ENCODE data around the gene SGK1. TPM values are rescaled to one million over a fixed set of nuclear protein-coding genes. Genes with fewer than 3 reads are reported as not detected.
"Not testable (repeated sequence)": the region's sequence is repeated elsewhere in the genome, so short reads cannot be mapped to it uniquely, and the experiment has no call there.

The SGK1 gene
- polyA plus RNA-seq, 4 donors: 54.5 to 848 (median 183) TPM

DNA sequence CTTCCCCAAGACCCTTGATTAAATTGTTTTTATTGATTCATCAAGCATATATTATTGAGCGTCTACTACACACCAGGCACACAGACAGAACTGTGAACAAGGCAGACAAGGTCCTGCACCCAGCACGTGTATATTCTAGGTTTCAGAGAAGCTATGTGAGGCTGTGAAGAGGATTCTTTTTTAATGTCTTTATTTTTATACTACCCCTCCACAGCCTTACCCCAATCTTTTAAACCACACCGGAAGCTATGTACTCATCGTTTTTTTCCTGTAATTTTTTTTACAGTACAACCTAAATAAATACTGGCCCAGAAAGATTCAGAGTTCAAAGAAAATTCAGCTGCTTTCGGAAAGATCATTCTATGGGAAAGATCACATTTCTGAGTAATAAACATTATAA, 10.0 kb downstream of the SGK1 start:
- H3K4me3 ChIP-seq (ENCODE audit: low read depth in 1 of 3, low read length in 3 of 3): no peak overlapping the region
- H3K4me1 ChIP-seq (ENCODE audit: control insufficient read depth in 3 of 3, insufficient read depth in 2 of 3, low read depth in 1 of 3, low read length in 2 of 3): no peaks in the 10 kb centered on the region
- H3K27ac ChIP-seq (ENCODE audit: low read depth in 1 of 3, low read length in 2 of 3): no peak overlapping the region
- no peak for DNase-seq
- H3K36me3 ChIP-seq (ENCODE audit: control insufficient read depth in 3 of 3, insufficient read depth in 2 of 3, low read depth in 1 of 3, low read length in 3 of 3): no peaks in the 10 kb centered on the region
- H3K27me3 ChIP-seq (ENCODE audit: control insufficient read depth in 3 of 3, insufficient read depth in 3 of 3, low read length in 3 of 3): no peaks in the 10 kb centered on the region
- WGBS, 3 donors: 84 to 91% (median 87%) methylated on average over 5 of the region's 5 CpGs
- H3K9me3 ChIP-seq (ENCODE audit: control insufficient read depth in 2 of 2, insufficient read depth in 1 of 2, low read depth in 1 of 2, low read length in 1 of 2): no peaks in the 10 kb centered on the region
- FAIRE-seq: no peak

DNA sequence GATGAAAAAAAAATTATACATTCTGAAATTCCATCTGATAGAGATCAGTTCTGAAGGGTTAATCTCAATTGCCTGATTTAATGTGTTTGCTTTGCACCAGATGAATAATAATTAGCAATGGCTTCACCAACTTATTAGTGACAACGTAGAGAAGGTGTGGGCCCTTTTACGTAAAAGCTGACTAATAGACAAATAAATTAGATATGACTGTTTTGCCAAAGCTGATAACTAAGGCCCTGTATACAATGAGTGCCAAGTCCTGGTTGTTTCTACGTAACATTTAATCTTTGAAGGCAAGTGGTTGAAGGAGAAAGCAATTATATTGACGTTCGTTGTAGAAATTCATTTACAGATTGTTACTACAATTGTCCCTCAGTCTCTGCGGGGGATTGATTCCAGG, 10.8 kb downstream of the SGK1 start:
- no peaks in the 10 kb centered on the region for H3K27me3 ChIP-seq (ENCODE audit: control insufficient read depth in 3 of 3, insufficient read depth in 3 of 3, low read length in 3 of 3)
- DNase-seq (peak in 1 of 2 donors; percentile 92), FAIRE-seq (peak; percentile 41)

DNA sequence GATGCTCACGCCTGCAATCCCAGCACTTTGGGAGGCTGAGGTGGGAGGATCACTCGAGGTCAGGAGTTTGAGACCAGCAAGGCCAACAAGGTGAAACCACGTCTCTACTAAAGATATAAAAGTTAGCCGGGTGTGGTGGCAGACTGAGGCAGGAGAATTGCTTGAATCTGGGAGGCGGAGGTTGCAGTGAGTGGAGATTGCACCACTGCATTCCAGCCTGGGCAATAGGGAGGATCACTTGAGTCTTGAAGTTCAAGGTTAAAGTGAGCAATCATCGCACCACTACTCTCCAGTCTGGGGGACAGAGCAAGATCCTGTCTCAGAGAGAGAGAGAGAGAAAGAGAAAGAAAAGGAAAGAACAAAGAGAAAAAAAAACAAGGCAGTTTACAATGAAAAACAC, 13.5 kb downstream of the SGK1 start:
- H3K36me3 ChIP-seq (ENCODE audit: control insufficient read depth in 3 of 3, insufficient read depth in 2 of 3, low read depth in 1 of 3, low read length in 3 of 3); H3K27ac ChIP-seq (ENCODE audit: low read depth in 1 of 3, low read length in 2 of 3); FAIRE-seq; H3K4me1 ChIP-seq (ENCODE audit: control insufficient read depth in 3 of 3, insufficient read depth in 2 of 3, low read depth in 1 of 3, low read length in 2 of 3); H3K4me3 ChIP-seq (ENCODE audit: low read depth in 1 of 3, low read length in 3 of 3); H3K27me3 ChIP-seq (ENCODE audit: control insufficient read depth in 3 of 3, insufficient read depth in 3 of 3, low read length in 3 of 3); H3K9me3 ChIP-seq (ENCODE audit: control insufficient read depth in 2 of 2, insufficient read depth in 1 of 2, low read depth in 1 of 2, low read length in 1 of 2): not testable (repeated sequence)
- DNase-seq: peak; percentile 41 to 57
- 59 to 82% (median 60%) methylated on average over 6 of the region's 6 CpGs for WGBS, 3 donors

More for the DNA sequence above, 10.8 kb downstream of the SGK1 start:
- Histone ChIP-seq H3K9me3 (ENCODE audit: control insufficient read depth in 2 of 2, insufficient read depth in 1 of 2, low read depth in 1 of 2, low read length in 1 of 2) (no peaks in the 10 kb centered on the region), H3K36me3 (ENCODE audit: control insufficient read depth in 3 of 3, insufficient read depth in 2 of 3, low read depth in 1 of 3, low read length in 3 of 3) (no peaks in the 10 kb centered on the region), H3K4me3 (ENCODE audit: low read depth in 1 of 3, low read length in 3 of 3) (no peak overlapping the region), H3K4me1 (ENCODE audit: control insufficient read depth in 3 of 3, insufficient read depth in 2 of 3, low read depth in 1 of 3, low read length in 2 of 3) (no peaks in the 10 kb centered on the region), H3K27ac (ENCODE audit: low read depth in 1 of 3, low read length in 2 of 3) (no peak overlapping the region)
- WGBS, 3 donors: 16 to 56% (median 37%) methylated on average over 6 of the region's 6 CpGs

DNA sequence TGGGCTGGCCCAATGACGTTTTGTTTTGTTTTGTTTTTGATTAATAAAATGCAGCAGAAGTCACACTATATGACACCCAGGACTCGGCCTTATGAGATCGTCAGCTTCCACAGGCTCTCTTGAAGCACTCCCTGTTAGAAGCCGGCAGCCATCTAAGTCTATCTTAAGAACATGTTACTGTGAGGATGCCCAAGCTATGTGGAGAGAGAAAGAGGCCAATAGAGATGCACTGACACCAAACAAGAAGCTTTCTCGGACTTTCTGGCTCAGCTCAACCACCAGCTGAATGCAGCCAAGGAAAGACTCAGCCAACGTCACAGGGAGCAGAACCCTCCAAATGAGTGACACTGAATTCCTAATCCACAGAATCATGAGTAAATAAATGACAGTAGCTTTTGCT, 14.0 kb downstream of the SGK1 start:
- no peak overlapping the region for H3K27ac ChIP-seq (ENCODE audit: low read depth in 1 of 3, low read length in 2 of 3)
- WGBS, 3 donors: 72 to 83% (median 79%) methylated on average over 6 of the region's 6 CpGs
- no peaks in the 10 kb centered on the region for H3K27me3 ChIP-seq (ENCODE audit: control insufficient read depth in 3 of 3, insufficient read depth in 3 of 3, low read length in 3 of 3)
- no peaks in the 10 kb centered on the region for H3K9me3 ChIP-seq (ENCODE audit: control insufficient read depth in 2 of 2, insufficient read depth in 1 of 2, low read depth in 1 of 2, low read length in 1 of 2)
- DNase-seq: no peak
- H3K4me1 ChIP-seq (ENCODE audit: control insufficient read depth in 3 of 3, insufficient read depth in 2 of 3, low read depth in 1 of 3, low read length in 2 of 3): peaks cover 0 to 2% (median 0%) of the 10 kb centered on the region in 3 donors
- FAIRE-seq: no peak
- no peaks in the 10 kb centered on the region for H3K36me3 ChIP-seq (ENCODE audit: control insufficient read depth in 3 of 3, insufficient read depth in 2 of 3, low read depth in 1 of 3, low read length in 3 of 3)
- H3K4me3 ChIP-seq (ENCODE audit: low read depth in 1 of 3, low read length in 3 of 3): no peak overlapping the region

DNA sequence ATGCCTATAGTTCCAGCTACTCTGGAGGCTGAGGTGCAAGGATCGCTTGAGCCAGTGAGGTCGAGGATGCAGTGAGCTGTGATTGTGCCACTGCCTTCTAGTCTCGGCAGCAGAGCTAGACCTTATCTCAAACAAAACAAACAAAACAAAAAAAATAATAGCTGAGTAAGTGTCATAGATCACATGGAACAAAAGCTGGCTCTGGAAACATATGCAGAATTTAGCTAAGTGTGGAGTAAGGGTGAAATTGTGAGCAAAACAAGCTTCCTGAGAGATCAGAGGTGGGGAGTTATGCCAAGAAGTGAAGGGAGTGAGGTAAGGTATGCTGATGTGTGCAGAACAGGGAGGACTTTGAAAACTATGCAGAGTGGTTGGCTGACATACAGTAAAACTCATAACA, 18.7 kb downstream of the SGK1 start:
- peaks cover 0 to 8% (median 2%) of the 10 kb centered on the region in 3 donors for H3K4me1 ChIP-seq (ENCODE audit: control insufficient read depth in 3 of 3, insufficient read depth in 2 of 3, low read depth in 1 of 3, low read length in 2 of 3)
- WGBS, 3 donors: 20 to 71% (median 30%) methylated on average over 3 of the region's 3 CpGs
- H3K4me3 ChIP-seq (ENCODE audit: low read depth in 1 of 3, low read length in 3 of 3): no peak overlapping the region
- no peaks in the 10 kb centered on the region for H3K27me3 ChIP-seq (ENCODE audit: control insufficient read depth in 3 of 3, insufficient read depth in 3 of 3, low read length in 3 of 3)
- peak overlapping the region in 1 of 3 donors; percentile 37 for H3K27ac ChIP-seq (ENCODE audit: low read depth in 1 of 3, low read length in 2 of 3)
- FAIRE-seq (no peak), DNase-seq (peak; percentile 53 to 61)
- H3K36me3 ChIP-seq (ENCODE audit: control insufficient read depth in 3 of 3, insufficient read depth in 2 of 3, low read depth in 1 of 3, low read length in 3 of 3): no peaks in the 10 kb centered on the region
- no peaks in the 10 kb centered on the region for H3K9me3 ChIP-seq (ENCODE audit: control insufficient read depth in 2 of 2, insufficient read depth in 1 of 2, low read depth in 1 of 2, low read length in 1 of 2)

DNA sequence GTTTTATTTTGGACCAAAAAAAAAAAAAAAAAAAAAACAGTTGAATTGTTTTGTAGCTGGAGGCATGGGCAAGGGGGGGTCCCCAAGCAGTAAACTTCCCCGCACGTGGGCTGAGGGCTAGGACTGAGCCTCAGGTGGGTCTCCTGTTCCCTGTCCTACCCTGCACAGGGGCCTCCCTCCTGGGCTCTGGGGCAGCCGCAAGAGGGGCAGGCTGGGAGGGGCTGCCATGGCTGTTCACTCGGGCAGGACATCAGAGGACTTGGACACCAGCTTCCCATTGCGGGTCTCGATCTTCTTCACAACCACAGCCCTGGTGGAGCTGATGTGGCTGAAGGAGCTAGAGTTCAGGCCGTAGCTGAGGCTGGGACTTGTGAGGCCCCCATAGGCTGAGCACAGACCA, 21.1 kb downstream of the SGK1 start:
- Histone ChIP-seq H3K4me3 (ENCODE audit: low read depth in 1 of 3, low read length in 3 of 3) (no peak overlapping the region), H3K4me1 (ENCODE audit: control insufficient read depth in 3 of 3, insufficient read depth in 2 of 3, low read depth in 1 of 3, low read length in 2 of 3) (peaks cover 0 to 8% (median 2%) of the 10 kb centered on the region in 3 donors), H3K27ac (ENCODE audit: low read depth in 1 of 3, low read length in 2 of 3) (no peak overlapping the region), H3K36me3 (ENCODE audit: control insufficient read depth in 3 of 3, insufficient read depth in 2 of 3, low read depth in 1 of 3, low read length in 3 of 3) (no peaks in the 10 kb centered on the region), H3K9me3 (ENCODE audit: control insufficient read depth in 2 of 2, insufficient read depth in 1 of 2, low read depth in 1 of 2, low read length in 1 of 2) (no peaks in the 10 kb centered on the region), H3K27me3 (ENCODE audit: control insufficient read depth in 3 of 3, insufficient read depth in 3 of 3, low read length in 3 of 3) (no peaks in the 10 kb centered on the region)
- 95 to 100% (median 98%) methylated on average over 6 to 7 of the region's 7 CpGs for WGBS, 3 donors
- FAIRE-seq (no peak), DNase-seq (no peak)

DNA sequence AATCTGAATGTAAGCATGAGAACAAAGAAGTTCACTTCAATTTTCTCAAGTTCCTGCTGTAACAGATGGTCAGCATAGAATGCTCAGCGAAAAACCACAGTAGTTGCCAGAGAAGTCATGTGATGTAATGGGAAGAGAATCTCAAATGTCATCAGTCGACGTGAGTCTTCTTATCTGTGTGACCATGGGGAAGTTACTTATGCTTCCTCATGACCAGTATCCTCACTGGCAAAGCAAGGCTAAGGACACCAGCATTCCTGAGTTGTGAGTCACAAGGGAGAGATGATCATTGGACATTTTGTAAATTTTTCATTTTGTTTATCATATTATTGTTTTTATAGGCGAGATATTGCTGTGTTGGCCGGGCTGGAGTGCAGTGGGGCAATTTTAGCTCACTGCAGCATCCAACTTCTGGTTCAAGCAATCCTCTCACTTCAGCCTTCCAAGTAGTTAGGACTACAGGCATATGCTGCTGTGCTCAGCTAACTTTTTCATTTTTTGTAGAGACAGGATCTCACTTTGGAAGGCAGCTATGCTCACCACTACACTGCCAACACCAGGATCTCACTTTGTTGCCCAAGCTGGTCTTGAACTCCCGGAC, 21.9 kb downstream of the SGK1 start:
- Histone ChIP-seq H3K36me3 (ENCODE audit: control insufficient read depth in 3 of 3, insufficient read depth in 2 of 3, low read depth in 1 of 3, low read length in 3 of 3) (no peaks in the 10 kb centered on the region), H3K4me3 (ENCODE audit: low read depth in 1 of 3, low read length in 3 of 3) (no peak overlapping the region), H3K4me1 (ENCODE audit: control insufficient read depth in 3 of 3, insufficient read depth in 2 of 3, low read depth in 1 of 3, low read length in 2 of 3) (peaks cover 0 to 8% (median 2%) of the 10 kb centered on the region in 3 donors), H3K27me3 (ENCODE audit: control insufficient read depth in 3 of 3, insufficient read depth in 3 of 3, low read length in 3 of 3) (no peaks in the 10 kb centered on the region), H3K9me3 (ENCODE audit: control insufficient read depth in 2 of 2, insufficient read depth in 1 of 2, low read depth in 1 of 2, low read length in 1 of 2) (no peaks in the 10 kb centered on the region), H3K27ac (ENCODE audit: low read depth in 1 of 3, low read length in 2 of 3) (peak overlapping the region in 2 of 3 donors; percentile 59 to 71)
- 40 to 68% (median 58%) methylated on average over 6 of the region's 6 CpGs for WGBS, 3 donors
- FAIRE-seq (no peak), DNase-seq (peak; percentile 43 to 63)

DNA sequence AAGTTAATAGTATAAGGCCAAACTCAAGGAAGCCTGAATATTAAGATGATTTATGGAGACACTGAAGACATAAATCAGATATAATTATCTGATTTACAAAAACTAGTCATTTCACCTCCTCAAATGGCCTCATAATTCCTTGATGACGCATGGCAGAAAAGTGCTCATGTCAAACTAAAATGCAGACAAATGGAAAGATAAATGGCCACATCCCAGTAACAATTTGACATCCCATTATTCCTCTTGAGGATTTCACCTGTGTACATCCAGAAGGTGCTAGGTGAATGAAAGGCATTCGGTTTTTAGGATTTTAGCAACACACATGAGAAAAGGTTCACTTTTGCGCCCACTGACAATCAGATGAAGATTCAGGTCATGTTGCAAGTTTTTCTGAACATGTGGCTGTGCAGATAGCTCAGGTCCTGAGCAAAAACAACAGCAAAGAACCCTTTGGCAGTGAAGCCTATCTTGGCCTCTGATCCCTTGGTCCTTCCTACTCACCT, 24.2 kb downstream of the SGK1 start:
- FAIRE-seq (no peak), DNase-seq (no peak)
- H3K36me3 ChIP-seq (ENCODE audit: control insufficient read depth in 3 of 3, insufficient read depth in 2 of 3, low read depth in 1 of 3, low read length in 3 of 3): no peaks in the 10 kb centered on the region
- peaks cover 0 to 8% (median 0%) of the 10 kb centered on the region in 3 donors for H3K4me1 ChIP-seq (ENCODE audit: control insufficient read depth in 3 of 3, insufficient read depth in 2 of 3, low read depth in 1 of 3, low read length in 2 of 3)
- WGBS, 3 donors: 93 to 95% (median 93%) methylated on average over 3 of the region's 3 CpGs
- H3K27me3 ChIP-seq (ENCODE audit: control insufficient read depth in 3 of 3, insufficient read depth in 3 of 3, low read length in 3 of 3): no peaks in the 10 kb centered on the region
- no peak overlapping the region for H3K4me3 ChIP-seq (ENCODE audit: low read depth in 1 of 3, low read length in 3 of 3)
- no peak overlapping the region for H3K27ac ChIP-seq (ENCODE audit: low read depth in 1 of 3, low read length in 2 of 3)
- peaks cover 0 to 3% of the 10 kb centered on the region in 2 donors for H3K9me3 ChIP-seq (ENCODE audit: control insufficient read depth in 2 of 2, insufficient read depth in 1 of 2, low read depth in 1 of 2, low read length in 1 of 2)

DNA sequence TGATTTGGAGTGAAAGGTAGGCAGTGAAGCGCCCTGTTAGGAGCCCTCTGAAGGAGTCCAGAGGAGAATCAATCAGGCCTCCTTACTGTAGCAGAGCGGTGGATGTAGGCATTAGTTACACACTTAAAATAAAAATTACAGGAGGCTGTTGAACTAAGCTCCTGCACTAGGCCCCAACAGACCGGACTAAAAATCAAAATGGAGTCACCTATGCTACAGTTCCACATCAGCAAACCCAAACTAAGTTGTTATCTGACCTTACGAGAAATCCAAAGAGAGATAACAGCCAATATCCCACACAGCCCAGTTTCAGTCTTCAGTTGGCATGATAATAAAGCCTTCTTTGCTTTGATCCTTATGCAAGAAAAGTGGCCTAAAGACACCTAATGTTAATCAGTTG, 26.8 kb downstream of the SGK1 start:
- H3K4me1 ChIP-seq (ENCODE audit: control insufficient read depth in 3 of 3, insufficient read depth in 2 of 3, low read depth in 1 of 3, low read length in 2 of 3): peaks cover 0 to 5% (median 0%) of the 10 kb centered on the region in 3 donors
- no peak for DNase-seq
- peaks cover 0 to 3% of the 10 kb centered on the region in 2 donors for H3K9me3 ChIP-seq (ENCODE audit: control insufficient read depth in 2 of 2, insufficient read depth in 1 of 2, low read depth in 1 of 2, low read length in 1 of 2)
- no peaks in the 10 kb centered on the region for H3K36me3 ChIP-seq (ENCODE audit: control insufficient read depth in 3 of 3, insufficient read depth in 2 of 3, low read depth in 1 of 3, low read length in 3 of 3)
- H3K27me3 ChIP-seq (ENCODE audit: control insufficient read depth in 3 of 3, insufficient read depth in 3 of 3, low read length in 3 of 3): no peaks in the 10 kb centered on the region
- no peak overlapping the region for H3K4me3 ChIP-seq (ENCODE audit: low read depth in 1 of 3, low read length in 3 of 3)
- H3K27ac ChIP-seq (ENCODE audit: low read depth in 1 of 3, low read length in 2 of 3): no peak overlapping the region
- FAIRE-seq: no peak
- WGBS, 3 donors: 93 to 96% (median 94%) methylated on average over 4 of the region's 4 CpGs
